Fibroblast of skin of left quadriceps (primary cell): ENCODE results near the gene FAM161A.
"Not testable (repeated sequence)": the region's sequence is repeated elsewhere in the genome, so short reads cannot be mapped to it uniquely, and the experiment has no call there.

Experiments
- DNase-seq, 2 experiments: peaks; one replicate each; pipeline ENCODE4 v3.0.0-alpha.2; 2013; ENCODE audit warnings: low read depth in 2 of 2

Gene FAM161A

DNA sequence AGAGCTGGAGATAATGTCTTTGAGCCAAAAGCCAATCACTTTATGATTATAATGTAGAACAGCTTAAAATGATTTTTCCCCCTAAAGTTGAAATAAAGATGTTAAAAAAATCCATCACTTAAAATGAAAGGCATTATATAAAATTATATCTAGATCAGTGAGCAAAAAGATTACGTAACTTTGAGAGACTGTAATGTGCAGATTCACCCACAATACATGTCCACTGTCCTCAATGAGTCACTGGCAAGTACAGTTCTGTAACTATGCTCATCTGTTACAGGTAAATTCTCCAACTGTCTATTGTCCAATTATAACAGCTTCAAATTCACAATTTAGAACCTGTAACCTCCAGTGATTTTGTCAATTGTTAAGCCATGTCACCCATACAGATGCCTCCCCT is 19.0 kb downstream of the FAM161A start:
- DNase-seq: no peak

- DNase-seq: no peak
Measured at GRCh38 chr2:61833971-61834370, 19.9 kb downstream of the FAM161A start.

DNA sequence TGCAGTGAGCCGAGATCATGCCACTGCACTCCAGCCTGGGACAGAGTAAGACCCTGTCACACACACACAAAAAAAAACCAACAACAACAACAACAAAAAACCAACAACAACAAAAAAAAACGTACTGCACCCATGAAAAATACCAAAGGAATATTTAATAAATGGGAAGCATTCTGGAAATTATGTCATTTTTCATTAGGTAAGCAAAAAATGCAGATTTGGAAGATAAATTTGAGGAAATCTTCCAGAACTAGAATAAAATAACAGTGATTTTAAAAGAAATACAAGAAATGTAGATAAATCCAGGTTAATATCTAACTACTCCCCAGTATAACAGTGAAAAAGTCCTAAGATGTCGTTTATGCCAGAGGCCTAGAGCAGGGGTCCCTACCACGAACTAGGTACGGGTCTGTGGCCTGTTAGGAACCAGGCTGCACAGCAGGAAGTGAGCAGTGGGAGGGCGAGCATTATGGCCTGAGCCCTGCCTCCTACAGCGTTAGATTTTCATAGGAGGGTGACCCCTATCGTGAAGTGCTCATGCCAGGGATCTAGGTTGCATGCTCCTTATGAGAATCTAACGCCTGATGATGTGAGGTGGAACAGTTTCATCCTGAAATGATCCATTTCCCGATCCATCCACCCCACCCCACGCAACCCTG is 21.5 kb downstream of the FAM161A start:
- no peak for DNase-seq

GRCh38 chr2:61822255-61822654 is 31.6 kb downstream of the FAM161A start:
- DNase-seq: no peak

DNA sequence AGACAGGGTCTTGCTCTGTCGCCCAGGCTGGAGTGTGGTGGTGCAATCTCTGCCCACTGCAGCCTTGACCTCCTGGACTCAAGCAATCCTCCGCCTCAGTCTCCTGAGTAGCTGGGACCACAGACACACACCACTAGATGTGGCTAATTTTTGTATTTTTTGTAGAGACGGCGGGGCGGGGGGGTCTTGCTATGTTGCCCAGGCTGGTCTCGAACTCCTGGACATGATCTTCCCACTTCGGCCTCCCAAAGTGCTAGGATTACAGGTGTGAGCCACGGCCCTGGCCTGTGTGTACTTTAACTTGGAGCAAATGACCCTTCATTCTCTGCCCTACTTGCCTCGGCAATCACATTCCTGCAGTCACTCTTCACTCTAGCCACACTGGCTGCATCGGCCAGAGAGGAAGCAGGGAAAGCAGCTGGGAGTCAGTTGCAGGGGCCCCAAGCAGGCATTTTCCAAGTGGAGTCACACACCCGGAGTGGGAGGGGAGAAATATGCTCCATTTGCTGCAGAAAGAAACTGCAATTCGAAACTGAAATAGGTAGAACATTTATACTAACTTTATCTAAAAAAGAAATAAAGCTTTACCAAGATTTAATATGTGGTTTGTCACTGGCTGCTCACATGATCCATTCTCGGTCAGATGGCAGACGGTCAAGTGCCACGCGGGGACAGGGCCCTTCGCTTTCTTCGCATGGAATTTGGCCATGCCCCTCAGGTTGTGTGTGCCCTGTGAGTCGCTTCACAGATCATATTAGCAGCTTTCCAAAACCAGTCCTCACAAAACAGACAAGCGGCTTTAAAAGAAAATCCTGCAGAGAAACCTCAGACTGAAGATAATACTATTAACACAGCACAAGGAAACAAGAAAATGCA is 37.1 kb downstream of the FAM161A start:
- no peak for DNase-seq

DNA sequence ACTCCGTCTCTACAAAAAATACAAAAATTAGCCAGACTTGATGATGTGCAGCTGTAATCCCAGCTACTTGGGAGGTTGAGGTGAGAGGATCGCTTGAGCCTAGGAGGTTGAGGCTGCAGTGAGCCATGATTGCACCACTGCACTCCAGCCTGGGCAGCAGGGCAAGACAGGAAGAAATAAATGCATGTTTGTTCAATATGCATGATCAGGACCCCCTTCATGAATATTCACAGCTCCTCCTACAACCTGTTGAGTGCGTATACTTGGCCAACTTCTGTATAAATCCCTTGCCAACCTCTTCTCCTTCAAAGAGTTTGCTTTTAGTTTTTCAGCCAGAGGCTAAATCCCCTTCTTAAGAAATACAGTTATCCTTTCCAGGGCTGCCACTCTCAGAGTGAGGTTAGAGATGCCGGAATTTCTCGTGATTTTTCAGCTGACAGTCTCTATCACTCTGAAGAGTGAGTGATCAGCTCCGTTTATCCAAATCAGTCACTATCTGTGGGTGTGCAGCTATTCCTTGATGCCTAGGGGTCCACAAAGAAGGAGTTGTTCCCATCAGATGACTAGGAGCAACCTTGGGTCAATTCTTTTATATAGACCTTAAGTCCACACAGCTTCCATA is 39.2 kb downstream of the FAM161A start:
- no peak for DNase-seq

DNA sequence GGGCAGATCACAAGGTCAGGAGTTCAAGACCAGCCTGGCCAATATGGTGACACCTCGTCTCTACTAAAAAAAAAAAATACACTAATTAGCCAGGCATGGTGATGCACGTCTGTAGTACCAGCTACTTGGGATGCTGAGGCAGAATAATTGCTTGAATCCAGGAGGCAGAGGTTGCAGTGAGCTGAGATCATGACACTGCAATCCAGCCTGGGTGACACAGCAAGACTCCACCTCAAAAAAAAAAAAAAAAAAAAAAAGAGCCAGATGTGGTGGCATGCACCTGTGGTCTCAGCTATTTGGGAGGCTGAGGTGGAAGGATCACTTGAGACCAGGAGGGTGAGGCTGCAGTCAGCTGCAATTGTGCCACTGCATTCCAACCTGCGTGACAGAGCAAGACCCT is 40.5 kb downstream of the FAM161A start:
- DNase-seq: not testable (repeated sequence)

- no peak for DNase-seq
Measured at GRCh38 chr2:61811821-61812220, 42.0 kb downstream of the FAM161A start.

- DNase-seq: not testable (repeated sequence)
Measured at GRCh38 chr2:61810203-61810602, 43.7 kb downstream of the FAM161A start.

GRCh38 chr2:61808693-61809092 is 45.2 kb downstream of the FAM161A start:
- not testable (repeated sequence) for DNase-seq

GRCh38 chr2:61807036-61807757 is 46.7 kb downstream of the FAM161A start:
- no peak for DNase-seq

GRCh38 chr2:61802548-61802947 is 51.3 kb downstream of the FAM161A start:
- no peak for DNase-seq

- no peak for DNase-seq
Measured at GRCh38 chr2:61799099-61799498, 54.8 kb downstream of the FAM161A start.

DNA sequence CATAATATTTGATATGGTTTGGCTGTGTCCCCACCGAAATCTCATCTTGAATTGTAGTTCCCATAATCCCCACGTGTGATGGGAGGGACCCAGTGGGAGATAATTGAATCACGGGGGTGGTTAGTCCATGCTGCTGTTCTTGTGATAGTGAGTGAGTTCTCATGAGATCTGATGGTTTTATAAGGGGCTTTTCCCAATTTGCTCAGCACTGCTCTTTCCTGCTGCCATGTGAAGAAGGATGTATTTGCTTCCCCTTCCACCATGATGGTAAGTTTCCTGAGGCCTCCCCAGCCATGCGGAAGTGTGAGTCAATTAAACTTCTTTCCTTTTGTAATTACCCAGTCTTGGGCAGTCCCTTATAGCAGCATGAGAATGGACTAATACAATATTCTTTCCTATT is 56.4 kb downstream of the FAM161A start:
- not testable (repeated sequence) for DNase-seq

- no peak for DNase-seq
Measured at GRCh38 chr2:61795408-61795807, 58.5 kb downstream of the FAM161A start.

GRCh38 chr2:61793389-61793836 is 60.4 kb downstream of the FAM161A start:
- peak; percentile 3 to 5 for DNase-seq

DNA sequence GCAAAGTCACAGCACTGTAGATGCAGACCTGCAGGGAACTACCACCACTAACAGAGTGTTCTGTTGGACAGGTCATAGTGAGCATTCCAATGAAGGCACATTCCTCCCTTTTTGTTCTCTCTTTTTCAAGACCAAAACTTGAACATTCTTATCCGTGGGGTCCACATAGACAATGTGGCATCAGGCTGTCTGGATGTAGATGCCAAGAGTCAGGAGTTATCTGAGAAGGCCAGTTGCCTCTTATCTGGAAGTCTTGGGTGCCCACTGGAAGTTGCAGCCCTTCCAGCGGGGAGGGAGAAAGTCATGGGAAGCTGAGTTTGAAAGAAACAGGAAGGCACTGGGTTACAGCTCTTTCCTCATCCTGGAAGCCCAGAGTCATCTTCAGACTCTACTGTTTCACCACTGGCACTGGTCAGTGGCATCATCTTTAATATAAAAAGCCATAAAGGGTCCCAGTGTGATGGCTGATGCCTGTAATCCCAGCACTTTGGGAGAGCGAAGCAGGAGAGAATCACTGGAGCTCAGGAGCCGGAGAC is 61.4 kb downstream of the FAM161A start:
- no peak for DNase-seq

GRCh38 chr2:61789807-61790602 is 63.9 kb downstream of the FAM161A start:
- DNase-seq: no peak

GRCh38 chr2:61787941-61788563 is 65.8 kb downstream of the FAM161A start:
- DNase-seq: no peak

GRCh38 chr2:61786876-61787275 is 67.0 kb downstream of the FAM161A start:
- no peak for DNase-seq
